ENCODE data around the gene ANKFN1.

The ANKFN1 gene

DNA sequence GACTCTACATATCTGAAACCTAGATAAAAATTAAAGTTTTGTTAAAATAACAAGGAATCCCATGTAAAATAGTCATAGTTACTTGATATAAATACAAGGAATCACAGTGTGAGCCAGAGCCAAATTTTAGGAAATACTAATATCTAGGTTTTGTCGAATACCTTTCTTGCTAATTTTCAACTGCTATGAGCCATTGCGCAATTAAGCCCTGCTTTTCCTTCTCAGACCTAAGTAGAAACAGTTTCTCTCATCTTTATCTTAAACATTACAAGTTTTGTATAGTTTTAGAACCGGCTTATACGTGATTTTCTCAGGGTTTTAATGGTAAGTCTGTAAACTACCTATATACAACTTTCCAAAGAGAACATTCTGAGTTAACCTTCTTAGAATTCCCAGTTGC is 282.9 kb downstream of the ANKFN1 start:
- DNase-seq (ENCODE audit: low spot score) = no peak

DNA sequence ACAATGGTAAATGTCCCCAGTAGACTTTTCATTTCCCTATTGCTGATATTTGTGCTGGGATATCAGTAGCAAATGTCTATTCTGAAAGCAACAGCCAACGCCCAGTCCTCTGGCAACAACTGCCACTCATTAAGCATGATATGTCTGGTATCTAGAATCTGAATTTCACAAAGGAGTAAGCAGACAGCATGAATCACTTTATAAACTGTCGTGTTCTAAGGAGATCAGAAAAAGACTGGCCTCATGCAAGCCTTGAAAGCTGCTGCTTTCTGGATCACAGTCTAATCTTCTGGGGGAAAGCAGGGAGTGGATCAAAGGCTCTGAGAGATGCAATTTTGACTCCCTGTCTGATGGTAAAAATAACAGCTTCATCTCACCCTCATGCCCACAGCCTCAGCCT is 287.1 kb downstream of the ANKFN1 start:
- no peak for DNase-seq (ENCODE audit: low spot score)

DNA sequence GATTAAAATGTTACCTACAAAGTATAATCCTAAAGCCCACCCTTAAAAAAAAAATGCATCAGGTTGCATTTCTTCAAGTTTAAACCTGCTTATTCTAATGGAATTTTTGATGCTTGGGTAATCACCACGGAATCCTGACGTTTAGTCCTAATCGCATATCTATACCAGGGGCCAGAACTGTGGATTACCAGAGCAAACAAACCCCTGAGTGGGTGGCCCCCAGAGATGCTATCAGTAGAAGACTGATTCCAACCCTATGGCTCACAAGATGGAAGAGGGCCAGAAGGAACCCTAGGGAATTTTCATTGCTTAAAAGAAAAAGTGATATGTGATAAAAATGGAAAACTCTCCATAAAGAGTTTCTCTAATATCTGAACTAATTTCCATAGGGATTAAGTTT is 288.0 kb downstream of the ANKFN1 start:
- no peak for DNase-seq (ENCODE audit: low spot score)

DNA sequence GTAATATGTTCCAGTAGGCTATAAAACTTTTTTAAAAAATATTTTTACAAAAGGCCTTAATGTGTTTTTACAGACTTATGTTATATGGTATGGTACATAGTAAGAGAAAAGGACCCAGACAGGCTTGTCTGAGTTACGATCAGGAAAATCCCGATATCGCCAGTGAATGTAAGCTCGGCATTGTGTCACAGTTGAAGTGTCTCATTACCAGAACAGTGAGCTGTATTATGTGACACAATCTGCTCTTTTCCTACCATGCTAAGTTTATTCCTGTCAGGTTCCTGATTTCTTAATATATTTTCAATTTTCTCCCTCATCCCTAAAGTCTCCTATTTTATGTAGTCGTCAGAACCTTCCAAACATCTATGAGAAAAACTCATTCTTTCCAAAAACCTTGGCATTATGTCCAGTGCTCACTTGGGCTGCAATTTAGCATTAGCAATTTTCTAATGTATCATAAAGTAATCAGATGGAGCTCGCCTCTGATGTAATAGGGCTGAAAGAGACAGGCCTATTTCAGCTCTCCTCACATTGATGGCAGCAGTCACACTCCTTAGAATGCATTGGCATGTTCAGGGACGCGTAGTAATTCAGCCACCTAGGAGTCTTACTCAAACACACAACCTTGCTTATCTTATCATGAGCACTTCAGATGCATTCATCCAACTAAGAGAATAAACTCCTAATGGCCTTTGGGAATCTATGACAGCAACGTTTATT is 292.6 kb downstream of the ANKFN1 start:
- no peak for DNase-seq (ENCODE audit: low spot score)

DNA sequence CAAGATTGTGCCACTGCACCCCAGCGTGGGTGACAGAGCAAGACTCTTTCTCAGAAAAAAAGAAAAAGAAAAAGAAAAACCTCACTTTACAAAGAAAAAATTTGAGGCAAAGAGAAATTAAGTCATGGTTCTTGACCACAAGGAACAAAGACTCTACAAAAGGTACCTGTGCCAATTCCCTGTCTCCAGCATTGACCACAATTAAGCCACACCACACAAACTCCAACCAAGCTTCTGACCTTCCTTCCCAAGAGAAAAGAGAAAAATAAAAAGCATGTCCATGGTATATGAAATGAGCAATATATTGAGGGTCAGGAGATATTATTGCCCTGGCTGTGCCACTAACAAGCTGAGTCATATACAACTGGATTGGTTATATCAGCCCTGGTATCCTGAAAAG is 293.9 kb downstream of the ANKFN1 start:
- no peak for DNase-seq (ENCODE audit: low spot score)

DNA sequence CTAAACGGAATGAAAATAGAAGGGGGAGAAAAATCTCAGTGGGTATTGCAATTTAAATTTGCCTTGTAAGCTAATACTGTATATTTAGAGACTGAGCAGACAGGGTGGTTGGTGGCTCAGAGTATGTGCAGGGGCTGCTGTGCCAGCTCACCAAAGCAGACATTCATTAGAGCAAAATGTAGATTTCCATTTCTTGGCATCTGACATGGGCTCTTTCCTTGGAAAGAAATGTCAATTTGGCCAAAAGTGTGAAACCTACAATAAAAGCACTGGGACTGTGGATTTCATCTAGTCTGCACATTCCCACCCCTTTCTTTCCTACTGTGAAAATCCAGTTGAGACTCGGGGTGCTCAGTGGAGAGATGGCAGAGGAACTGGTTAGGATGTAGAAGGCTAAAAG is 295.1 kb downstream of the ANKFN1 start:
- no peak for DNase-seq (ENCODE audit: low spot score)

DNA sequence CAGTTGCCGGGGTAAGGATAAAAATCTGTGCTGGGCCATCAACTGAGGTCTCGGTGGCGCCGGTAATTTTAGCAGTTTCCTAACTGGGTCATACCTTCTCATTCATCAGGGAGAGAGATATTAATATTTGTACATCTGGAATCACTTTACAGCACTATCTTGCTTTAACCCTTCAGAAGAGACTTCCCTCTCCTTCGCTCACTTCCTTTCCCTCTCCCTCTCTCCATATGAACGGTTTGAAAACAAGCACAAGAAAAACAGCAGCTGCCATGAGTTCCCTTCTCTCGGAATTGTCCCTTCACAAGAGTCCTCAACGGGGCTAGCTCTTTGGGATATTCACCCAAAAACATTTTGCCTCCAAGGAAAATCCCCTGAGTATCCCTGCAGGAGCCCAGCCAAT is 295.9 kb downstream of the ANKFN1 start:
- DNase-seq (ENCODE audit: low spot score) = no peak

DNA sequence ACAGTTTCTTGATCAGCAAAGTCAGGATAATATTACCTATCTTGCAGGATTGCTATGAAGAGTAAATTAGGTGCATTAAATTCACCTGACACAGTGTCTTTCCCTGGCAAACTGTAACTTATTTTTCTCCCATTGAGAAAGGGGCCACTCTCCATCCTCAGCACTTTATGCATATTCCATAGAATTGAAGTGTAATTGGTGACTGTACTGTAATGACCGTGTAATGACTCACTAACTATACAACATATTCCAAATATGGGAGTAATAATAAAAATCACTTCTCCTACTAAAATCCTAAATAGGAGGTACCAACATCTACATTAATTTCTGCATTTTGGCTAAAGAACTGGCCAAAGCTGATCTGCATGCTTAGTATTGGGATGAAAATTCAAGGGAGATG is 298.4 kb downstream of the ANKFN1 start:
- DNase-seq (ENCODE audit: low spot score) = no peak

DNA sequence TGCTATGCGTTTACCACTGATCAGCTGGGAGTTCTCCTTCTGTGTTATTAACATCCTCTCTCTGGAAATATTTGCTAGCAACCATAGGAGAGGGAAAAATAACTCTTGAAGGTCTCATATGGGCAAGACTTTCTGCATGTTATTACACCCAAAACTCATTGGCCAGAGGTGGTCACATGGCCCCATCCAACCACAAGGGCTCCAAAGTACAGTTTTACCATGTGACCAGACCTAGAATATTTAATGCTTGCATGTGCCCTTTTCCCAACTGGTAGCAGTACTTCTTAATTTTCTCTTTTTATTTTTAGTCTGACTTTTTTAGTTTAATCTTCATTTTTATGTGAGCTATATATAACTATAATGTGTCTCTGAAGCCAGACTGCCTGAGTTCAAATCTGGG is 299.2 kb downstream of the ANKFN1 start:
- no peak for DNase-seq (ENCODE audit: low spot score)

DNA sequence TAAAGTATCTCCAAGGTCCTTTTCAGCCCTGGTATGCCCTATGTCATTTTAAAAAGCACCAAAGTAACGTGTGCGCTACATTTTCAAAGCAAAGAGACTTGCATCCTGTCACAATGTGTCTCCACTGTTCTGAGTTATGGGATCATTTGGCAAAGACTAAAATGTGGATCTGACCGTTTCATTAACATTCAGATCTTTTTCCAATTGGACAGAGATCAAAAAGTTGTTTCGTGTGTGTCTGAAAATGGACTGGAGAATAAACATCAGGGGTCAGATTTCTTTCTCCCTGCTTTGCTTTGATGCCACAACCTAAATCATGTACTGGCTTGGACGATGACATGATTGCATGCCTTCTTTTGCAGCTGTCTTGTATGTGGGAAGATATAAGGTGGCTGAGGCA is 304.2 kb downstream of the ANKFN1 start:
- no peak for DNase-seq (ENCODE audit: low spot score)

DNA sequence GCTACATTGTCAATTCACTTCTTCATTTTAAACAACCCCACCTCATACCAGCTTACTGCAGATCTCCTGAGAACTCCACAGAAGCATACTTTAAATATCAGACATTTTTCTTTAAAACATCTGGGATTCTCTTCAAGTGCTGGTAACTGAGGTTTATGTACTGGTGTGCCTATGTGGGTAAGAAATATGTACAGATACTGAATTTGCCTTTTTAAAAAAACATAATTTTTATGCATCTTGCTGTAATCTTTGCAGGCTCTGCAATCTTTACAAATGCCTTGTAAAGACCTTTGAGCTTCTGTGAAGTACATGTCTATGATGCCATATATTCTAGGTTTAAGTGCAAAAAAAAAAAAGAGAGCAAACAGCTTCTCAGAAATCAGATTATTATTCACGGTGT is 312.6 kb downstream of the ANKFN1 start:
- no peak for DNase-seq (ENCODE audit: low spot score)

DNA sequence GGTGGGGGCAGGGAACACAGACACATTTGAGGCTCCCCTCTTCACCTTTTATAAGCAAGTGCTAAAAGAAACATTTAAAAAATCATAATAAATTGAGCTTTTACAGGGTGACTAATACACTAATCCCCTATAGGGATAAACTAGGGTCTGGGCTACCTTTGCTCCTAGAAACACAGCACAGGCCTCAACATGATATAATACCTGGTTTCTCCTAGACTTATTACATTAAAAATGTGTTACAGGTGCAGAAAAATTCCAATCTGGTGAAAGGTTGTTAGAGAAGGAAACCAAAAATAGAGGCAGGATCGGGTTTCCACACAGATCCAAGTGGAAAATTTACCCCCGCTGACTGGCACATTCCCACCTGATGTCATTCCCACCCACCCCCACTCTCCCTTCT is 315.6 kb downstream of the ANKFN1 start:
- DNase-seq (ENCODE audit: low spot score) = no peak

DNA sequence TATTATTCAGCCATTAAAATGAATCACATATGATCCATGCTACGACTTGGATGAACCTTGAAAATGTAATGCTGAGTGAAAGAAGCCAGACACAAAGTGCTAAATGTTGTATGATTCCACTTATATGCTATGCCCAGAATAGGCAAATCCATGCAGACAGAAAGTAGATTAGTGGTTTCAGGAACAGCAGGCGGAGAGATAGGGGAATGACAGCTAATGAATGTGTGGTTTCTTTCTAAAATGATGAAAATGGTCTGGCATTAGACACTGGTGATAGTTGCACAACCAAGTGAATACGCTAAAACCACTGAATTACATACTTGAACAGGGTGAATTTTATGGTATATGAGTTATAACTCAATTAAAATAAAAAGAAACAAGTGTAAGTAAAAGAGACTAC is 318.4 kb downstream of the ANKFN1 start:
- DNase-seq (ENCODE audit: low spot score) = no peak

DNA sequence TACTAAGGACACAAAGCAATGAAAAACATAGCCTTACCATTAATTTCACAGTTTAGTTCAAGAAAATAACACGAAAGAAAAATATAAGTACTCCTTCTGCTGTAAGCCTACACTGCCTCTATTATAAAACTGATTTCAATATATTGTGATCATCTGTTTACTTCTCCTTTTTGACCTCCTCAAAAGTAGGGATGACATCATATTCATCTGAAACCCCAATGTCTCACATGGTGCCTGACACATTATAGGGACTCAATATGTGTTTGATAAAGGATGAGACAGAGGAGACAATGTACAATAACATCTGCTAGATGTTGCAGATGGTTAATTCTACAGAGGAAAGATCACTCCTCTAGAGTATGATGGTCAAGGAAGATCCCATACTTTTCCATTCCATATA is 321.8 kb downstream of the ANKFN1 start:
- no peak for DNase-seq (ENCODE audit: low spot score)

DNA sequence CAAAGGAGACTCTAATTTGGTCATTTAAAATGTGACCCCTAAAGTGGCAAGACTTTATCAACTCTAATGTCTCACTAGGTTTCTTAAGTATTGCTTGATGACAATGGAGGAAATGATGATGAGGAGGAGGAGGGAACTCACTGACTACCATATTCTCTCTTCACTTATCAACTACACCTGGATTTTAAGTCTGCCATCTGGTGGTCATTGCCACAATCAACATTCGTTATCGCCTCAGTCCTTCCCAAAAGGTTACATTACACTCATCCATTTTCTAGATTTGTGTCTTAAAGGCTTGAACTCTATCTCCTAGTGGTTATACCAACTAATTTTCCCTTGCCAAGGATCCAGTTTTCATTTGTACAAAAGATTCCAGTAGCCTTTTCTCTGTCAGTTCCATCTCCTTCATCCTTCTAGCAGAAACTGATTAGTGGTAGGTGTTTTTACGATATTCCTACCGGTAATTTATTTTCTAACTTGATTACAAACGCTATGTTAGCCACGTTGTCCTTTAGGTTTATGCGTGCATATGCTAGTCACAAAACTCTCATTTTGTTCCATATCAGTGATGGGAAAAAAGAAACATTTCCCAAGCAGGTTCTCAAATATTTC is 325.7 kb downstream of the ANKFN1 start:
- DNase-seq (ENCODE audit: low spot score) = peak; percentile 19

DNA sequence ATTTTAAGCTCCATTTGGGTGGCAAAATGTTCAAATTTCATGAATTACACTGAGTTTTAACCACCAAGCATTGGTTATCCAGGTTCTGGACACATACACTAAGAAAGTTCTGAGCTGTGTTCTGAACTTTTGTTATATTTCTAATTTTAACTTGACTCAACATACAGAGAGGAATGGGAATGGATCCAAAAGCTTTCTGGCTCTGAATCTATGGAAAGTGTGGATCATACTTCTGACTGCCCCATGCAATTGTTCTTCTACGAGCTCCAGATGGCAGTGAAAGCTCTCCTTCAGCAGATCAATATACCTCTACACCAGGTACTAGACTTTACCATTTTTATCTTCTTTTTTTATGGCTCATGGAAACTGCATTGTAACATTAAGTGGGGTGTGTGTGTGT is 327.2 kb downstream of the ANKFN1 start:
- DNase-seq (ENCODE audit: low spot score) = no peak

DNA sequence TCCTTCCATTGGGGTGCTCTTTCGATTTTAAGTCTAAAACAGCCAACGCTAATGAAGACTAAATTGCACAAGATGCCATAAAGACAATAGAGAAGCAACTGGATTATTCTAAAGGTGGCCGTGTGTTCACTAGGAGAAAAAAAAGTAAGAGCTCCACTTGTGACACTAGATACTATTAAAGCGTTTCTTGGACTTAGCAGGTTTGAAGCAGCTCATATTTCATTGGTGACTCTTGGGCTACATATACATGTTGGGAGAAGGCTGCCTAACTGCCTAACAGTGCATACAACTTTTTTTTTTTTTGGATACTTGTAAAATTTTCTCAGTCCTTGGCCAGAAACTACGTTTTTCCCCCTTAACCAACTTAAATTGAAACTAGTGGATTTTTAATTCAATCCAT is 328.4 kb downstream of the ANKFN1 start:
- DNase-seq (ENCODE audit: low spot score) = no peak

DNA sequence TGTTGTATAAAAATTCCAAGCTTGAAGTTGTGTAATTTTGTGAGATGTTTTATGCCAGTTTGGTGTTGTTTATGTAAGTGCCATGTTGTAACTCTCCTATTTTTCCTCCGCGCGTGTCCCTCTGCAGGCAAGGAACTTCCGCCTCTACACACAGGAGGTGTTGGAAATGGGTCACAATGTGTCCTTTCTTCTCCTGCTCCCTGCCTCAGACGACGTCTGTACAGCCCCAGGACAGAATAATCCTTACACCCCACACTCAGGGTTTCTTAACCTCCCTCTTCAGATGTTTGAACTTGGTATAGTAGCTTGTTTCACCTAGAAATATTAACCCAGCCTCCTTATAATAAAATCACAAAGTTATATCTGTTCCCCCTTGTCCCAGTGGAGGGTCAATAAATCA is 329.0 kb downstream of the ANKFN1 start:
- no peak for DNase-seq (ENCODE audit: low spot score)

DNA sequence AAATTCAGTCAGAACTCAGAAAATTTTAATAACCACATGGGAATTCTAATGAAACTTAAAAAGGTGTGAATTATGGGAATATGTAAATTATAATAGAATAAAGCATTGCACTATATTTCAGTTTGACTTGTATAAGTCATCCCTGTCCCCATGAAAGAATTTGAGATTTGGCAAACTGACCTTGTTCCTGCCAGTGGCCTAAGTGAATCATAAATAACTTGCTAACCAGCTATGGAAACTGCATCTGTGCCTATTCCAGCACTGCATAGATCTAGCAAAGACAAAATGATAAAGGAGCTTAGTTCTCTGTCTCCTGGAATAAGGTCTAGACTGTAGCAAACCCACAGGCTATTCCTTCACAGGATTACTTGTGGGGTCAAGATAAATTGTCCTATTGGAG is 333.5 kb downstream of the ANKFN1 start:
- DNase-seq (ENCODE audit: low spot score) = no peak

DNA sequence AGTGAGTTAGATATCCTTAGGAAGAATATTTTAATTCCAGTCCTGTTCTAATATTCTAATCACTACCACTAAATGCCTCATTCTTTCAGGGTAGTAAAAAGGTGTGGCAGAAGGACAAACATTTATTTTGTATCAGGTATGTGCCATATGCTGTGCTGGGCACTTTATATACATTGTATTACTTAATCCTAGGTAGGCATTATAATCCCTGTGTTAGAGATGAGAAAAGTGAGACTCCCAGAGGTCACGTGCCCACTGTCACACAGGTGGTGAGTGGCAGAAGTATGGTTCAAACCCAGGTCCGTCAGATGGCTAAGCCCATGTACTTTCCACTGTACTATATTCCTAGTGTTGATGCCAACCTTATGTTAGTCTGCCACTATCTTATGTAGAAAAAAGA is 335.5 kb downstream of the ANKFN1 start:
- DNase-seq (ENCODE audit: low spot score) = no peak

DNA sequence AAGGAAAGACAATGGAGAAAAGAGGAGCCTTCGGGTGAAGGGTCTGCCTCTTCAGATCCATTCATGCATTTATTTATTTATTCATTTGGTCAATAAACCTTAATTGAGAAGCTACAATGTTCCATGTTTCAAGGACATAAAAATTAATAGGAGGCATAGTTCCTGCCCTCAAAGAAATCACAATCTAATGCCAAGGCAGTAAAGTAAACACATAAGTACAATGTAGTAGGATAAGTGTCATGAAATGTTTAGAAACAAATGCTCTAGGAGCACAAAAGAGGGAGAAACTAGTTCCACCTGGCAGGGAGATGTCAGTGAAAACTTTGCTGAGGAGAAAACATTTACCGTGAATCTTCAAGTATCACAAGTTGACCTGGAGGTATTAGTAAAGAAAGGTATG is 336.7 kb downstream of the ANKFN1 start:
- no peak for DNase-seq (ENCODE audit: low spot score)

DNA sequence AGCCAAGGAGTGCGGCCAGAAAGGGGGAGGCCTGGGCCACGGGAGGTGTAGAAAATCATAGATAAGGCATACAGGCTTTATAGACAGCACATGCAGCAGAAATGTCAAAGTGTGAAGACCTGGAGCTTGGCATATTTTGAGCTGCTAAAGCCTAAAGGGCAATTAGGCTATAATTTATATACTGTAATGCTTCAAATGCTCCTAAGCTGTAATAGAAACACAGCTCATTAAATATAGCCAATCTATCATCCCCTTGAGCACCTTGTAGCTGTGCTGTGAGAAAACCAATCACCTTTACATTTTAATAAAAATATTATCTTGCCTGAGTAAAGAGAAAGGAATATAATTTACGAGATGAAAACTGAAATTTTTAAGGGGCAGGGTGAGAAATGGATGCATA is 342.3 kb downstream of the ANKFN1 start:
- DNase-seq (ENCODE audit: low spot score) = no peak

DNA sequence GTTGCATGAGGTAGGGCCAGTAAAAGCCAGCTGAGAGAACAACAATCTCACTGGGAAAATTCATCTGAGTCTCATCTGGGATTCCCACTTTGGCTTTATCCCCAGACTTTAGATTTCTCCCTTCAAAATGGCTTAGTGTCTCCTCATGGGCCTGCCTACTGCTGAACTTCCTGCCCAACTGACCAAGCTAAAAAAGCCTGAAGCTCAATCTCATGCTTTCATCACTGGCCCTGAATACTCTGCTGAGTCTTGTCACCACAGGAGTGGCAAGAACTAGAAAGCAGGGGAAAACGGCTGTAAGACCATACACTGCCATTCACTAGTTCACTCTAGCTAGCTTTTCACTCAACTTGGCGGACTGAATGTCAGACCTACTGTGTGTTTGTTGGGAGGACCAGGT is 343.9 kb downstream of the ANKFN1 start:
- DNase-seq (ENCODE audit: low spot score) = no peak

DNA sequence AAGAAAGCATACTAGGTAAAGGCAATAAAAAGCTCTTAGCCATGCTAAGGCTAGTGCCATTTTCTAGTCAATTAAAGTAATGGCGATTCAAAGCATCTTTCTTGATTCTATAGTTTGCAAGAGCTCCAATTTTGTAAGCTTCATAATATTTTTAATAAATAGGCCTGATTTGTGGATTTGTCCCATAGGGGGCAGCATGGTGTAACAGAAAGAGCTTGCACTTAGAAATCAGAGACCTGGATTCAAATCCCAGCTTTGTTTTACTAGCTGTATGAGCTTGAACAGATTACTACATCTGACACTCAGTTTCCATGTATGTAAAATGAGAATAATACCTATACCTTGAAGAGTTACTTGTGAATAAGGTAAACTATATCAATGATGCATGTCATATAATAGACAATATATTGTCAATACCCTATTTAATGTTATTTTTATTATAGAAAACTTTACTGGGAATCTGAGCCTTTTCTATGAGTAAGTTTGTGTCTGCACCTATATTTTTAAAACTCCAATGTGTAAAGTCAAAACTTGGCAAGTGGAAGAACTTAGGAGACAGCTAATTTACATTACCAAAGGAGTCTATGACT is 346.6 kb downstream of the ANKFN1 start:
- peak; percentile 10 for DNase-seq (ENCODE audit: low spot score)
